ENCODE data around the gene NFX1.

DNA sequence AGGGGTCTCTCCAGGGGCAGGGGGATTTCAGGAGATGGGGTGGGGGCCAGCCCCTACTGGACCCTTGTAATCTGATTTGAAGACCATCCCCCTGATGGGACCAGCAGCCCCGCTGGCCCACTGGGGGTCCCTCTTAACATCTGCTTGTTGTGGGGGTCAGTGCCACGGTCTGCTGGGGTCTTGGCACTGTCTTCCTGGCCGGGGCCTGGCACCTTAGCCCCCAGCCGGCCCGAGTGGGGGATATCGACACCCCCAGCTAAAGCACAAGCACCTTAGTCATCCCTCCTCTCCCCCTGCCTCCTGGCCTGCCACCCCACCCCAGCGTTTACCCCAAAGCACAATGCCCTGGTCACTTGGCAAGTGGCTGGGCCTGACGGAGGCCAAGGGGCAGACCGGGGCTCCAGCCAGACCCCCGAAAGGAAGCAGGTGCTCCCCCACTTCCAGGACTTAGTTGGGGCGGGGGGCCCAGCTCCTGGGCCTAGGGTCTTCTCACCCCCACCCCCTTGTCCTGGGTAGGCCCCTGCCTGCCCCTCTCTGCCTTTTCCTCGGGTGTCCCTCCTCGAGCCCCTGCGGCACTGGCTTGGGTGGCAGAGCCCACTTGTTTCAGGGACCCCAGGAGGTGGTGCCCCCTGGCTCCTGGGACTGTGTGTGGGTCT is 1.4 kb upstream of the NFX1 start:
- TF ChIP-seq, protein P1, sequence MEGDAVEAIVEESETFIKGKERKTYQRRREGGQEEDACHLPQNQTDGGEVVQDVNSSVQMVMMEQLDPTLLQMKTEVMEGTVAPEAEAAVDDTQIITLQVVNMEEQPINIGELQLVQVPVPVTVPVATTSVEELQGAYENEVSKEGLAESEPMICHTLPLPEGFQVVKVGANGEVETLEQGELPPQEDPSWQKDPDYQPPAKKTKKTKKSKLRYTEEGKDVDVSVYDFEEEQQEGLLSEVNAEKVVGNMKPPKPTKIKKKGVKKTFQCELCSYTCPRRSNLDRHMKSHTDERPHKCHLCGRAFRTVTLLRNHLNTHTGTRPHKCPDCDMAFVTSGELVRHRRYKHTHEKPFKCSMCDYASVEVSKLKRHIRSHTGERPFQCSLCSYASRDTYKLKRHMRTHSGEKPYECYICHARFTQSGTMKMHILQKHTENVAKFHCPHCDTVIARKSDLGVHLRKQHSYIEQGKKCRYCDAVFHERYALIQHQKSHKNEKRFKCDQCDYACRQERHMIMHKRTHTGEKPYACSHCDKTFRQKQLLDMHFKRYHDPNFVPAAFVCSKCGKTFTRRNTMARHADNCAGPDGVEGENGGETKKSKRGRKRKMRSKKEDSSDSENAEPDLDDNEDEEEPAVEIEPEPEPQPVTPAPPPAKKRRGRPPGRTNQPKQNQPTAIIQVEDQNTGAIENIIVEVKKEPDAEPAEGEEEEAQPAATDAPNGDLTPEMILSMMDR (IDR thresholded peaks at IDR 0.05; ENCODE audit: insufficient read depth, low read depth, low read length), result no peak
- no peak for TF ChIP-seq EZH2 (IDR thresholded peaks at IDR 0.05; ENCODE audit: insufficient read depth, low read length)
